Mesendoderm (in vitro differentiated cells): Measurements from ENCODE around the gene NAIP. TPM values are rescaled to one million over a fixed set of nuclear protein-coding genes. Genes with fewer than 3 reads are reported as not detected.
"Not testable (repeated sequence)": the region's sequence is repeated elsewhere in the genome, so short reads cannot be mapped to it uniquely, and the experiment has no call there.

Source experiments
- DNase-seq: peaks from one replicate; pipeline ENCODE4 v3.0.0; 2013
- H2AK5ac ChIP-seq: 2 replicates; pipeline ENCODE4 v1.6.1; 2013; ENCODE audit warnings: low read length, inconsistent platforms
- H2BK120ac ChIP-seq: 2 replicates; pipeline ENCODE4 v1.6.1; 2013; ENCODE audit warnings: low read depth, mild to moderate bottlenecking, low read length, moderate library complexity, mixed read lengths
- H2BK15ac ChIP-seq: replicated peaks from 2 replicates; pipeline ENCODE4 v1.6.1; 2013; ENCODE audit warnings: low read depth, mild to moderate bottlenecking, moderate library complexity
- H2BK5ac ChIP-seq: 2 replicates; pipeline ENCODE4 v1.6.1; 2013; ENCODE audit warnings: low read length, inconsistent platforms
- H3K18ac ChIP-seq: 2 replicates; pipeline ENCODE4 v1.6.1; 2013; ENCODE audit warnings: mild to moderate bottlenecking, low read length, mixed read lengths
- H3K23ac ChIP-seq: one replicate; pipeline ENCODE4 v1.6.1; 2013; ENCODE audit warnings: low read length
- H3K27ac ChIP-seq: 2 replicates; pipeline ENCODE4 v1.5.1; 2013; ENCODE audit warnings: low read depth, mild to moderate bottlenecking, inconsistent platforms, low read length, moderate library complexity
- H3K27me3 ChIP-seq: 2 replicates; pipeline ENCODE4 v1.6.1; 2013; ENCODE audit warnings: low read length, control low read depth, mild to moderate bottlenecking, inconsistent platforms; ENCODE audit not compliant: insufficient read depth, poor library complexity
- H3K36me3 ChIP-seq: 2 replicates; pipeline ENCODE4 v1.6.1; 2013; ENCODE audit warnings: low read length, inconsistent platforms; ENCODE audit not compliant: control insufficient read depth, insufficient read depth
- H3K4ac ChIP-seq: one replicate; pipeline ENCODE4 v1.6.1; 2013; ENCODE audit warnings: low read depth, mild to moderate bottlenecking, low read length, moderate library complexity
- H3K4me1 ChIP-seq: 2 replicates; pipeline ENCODE4 v1.6.1; 2013; ENCODE audit warnings: low read depth, low read length, inconsistent platforms; ENCODE audit not compliant: control insufficient read depth
- H3K4me2 ChIP-seq: 2 replicates; pipeline ENCODE4 v1.6.1; 2013; ENCODE audit warnings: low read length
- H3K4me3 ChIP-seq: 2 replicates; pipeline ENCODE4 v1.5.1; 2013; ENCODE audit warnings: mild to moderate bottlenecking, low read length
- H3K56ac ChIP-seq: one replicate; pipeline ENCODE4 v1.6.1; 2013; ENCODE audit warnings: low read length
- H3K79me1 ChIP-seq: 2 replicates; pipeline ENCODE4 v1.6.1; 2013; ENCODE audit warnings: low read length, inconsistent platforms
- H3K79me2 ChIP-seq: 2 replicates; pipeline ENCODE4 v1.6.1; 2013; ENCODE audit warnings: mild to moderate bottlenecking, low read length; ENCODE audit not compliant: control insufficient read depth, insufficient read depth
- H3K9ac ChIP-seq: 2 replicates; pipeline ENCODE4 v1.6.1; 2013; ENCODE audit warnings: low read length, inconsistent platforms
- H4K5ac ChIP-seq: one replicate; pipeline ENCODE4 v1.6.1; 2013; ENCODE audit warnings: low read length
- H4K8ac ChIP-seq: one replicate; pipeline ENCODE4 v1.6.1; 2013; ENCODE audit warnings: low read depth, mild to moderate bottlenecking, control low read depth, low read length, moderate library complexity
- WGBS: extraction: QIAGEN DNeasy Blood & Tissue Kit; methylation state at CpG from one replicate; pipeline ENCODE4 v1.1.7; 2013; ENCODE audit warnings: low lambda C conversion rate, missing lambda C conversion rate; ENCODE audit not compliant: insufficient coverage; ENCODE audit errors: extremely low coverage; 5-methylcytosine and 5-hydroxymethylcytosine counted together
- polyA plus RNA-seq, 2 experiments: library from polyadenylated mRNA; stranded (reverse); fragments of 200-250 nt; gene quantifications; one replicate each; pipeline ENCODE4 v1.2.3, GENCODE V29; 2013

The NAIP gene, protein sequence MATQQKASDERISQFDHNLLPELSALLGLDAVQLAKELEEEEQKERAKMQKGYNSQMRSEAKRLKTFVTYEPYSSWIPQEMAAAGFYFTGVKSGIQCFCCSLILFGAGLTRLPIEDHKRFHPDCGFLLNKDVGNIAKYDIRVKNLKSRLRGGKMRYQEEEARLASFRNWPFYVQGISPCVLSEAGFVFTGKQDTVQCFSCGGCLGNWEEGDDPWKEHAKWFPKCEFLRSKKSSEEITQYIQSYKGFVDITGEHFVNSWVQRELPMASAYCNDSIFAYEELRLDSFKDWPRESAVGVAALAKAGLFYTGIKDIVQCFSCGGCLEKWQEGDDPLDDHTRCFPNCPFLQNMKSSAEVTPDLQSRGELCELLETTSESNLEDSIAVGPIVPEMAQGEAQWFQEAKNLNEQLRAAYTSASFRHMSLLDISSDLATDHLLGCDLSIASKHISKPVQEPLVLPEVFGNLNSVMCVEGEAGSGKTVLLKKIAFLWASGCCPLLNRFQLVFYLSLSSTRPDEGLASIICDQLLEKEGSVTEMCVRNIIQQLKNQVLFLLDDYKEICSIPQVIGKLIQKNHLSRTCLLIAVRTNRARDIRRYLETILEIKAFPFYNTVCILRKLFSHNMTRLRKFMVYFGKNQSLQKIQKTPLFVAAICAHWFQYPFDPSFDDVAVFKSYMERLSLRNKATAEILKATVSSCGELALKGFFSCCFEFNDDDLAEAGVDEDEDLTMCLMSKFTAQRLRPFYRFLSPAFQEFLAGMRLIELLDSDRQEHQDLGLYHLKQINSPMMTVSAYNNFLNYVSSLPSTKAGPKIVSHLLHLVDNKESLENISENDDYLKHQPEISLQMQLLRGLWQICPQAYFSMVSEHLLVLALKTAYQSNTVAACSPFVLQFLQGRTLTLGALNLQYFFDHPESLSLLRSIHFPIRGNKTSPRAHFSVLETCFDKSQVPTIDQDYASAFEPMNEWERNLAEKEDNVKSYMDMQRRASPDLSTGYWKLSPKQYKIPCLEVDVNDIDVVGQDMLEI (N-terminal part only)
- polyA plus RNA-seq (2013, experiment 1 of 2), result 1.5 TPM
- 1.3 TPM for polyA plus RNA-seq (2013, experiment 2 of 2)

DNA sequence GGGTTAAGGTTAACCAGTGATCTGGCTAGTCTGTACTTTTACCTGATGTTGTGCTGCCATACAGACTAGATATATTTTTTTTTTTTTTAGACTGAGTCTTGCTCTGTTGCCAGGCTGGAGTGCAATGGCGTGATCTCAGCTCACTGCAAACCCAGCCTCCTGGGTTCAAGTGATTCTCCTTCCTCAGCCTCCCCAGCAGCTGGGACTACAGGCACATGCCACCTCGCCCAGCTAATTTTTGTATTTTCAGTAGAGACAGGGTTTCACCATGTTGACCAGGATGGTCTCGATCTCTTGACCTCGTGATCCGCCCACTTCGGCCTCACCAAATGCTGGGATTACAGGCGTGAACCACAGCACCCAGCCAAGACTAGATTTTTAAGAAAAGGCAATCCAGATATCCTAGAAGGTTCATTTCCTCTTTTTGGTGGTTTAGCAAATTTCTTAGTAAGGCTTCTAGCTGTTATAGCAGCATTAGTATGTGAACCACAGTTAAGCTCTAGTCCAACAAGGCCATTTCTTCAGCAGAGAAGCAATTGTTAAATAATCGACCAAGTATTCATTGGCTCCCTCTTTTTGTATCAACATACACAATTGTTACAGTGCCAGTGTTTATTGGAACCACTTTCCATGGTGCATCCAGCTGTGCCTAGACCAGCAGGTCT is at the start of gene NAIP:
Gene NAIP, minus strand, starts transcription at position 51 of the 665 bp plus-strand sequence. CDS start 12,424 bp downstream, outside the sequence.
- H3K79me1 ChIP-seq, result not testable (repeated sequence)

DNA sequence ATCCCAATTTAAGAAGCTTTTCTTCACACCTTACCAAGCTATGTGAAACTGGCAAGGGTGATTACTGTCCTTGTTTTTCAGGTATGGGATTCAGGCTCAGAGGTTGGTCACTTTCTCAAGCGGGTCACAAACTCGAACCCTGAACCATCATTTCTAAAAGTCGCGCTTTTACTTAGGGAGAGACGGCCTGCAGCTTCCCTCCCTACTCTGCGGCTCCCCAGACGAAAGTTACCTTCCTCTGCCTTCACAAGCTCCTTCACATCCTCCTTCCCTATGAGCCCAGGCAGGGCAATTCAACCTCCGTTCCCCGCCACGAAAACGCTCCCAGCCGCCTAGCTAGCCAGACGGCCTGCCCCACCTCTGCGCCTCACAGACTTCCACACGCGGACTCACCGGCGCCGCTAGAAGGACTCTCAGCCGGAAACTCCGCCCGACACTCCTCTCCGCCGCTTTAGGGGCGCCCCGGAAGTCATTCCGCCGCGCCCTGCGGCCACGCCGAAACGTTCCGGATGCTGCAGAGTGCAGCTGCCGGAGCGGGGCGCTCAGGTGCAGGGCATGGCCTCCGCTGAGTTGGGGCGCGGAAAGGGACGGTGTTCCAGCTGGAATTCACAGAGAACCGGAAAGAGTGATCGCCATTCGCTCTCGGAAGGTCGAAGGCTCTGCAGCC is 42.3 kb upstream of the NAIP start, which contains the start of gene GTF2H2:
Gene GTF2H2, minus strand, starts transcription at position 415 of the 667 bp plus-strand sequence. CDS start 4,913 bp downstream, outside the sequence.
- H4K8ac ChIP-seq, H3K23ac ChIP-seq, H3K56ac ChIP-seq, H2BK120ac ChIP-seq, H3K27ac ChIP-seq, H2BK5ac ChIP-seq, H3K4ac ChIP-seq, H3K79me2 ChIP-seq, H2BK15ac ChIP-seq, H3K9ac ChIP-seq, H3K18ac ChIP-seq, H2AK5ac ChIP-seq, H3K36me3 ChIP-seq, H3K79me1 ChIP-seq, H4K5ac ChIP-seq, H3K27me3 ChIP-seq, DNase-seq, H3K4me3 ChIP-seq, H3K4me1 ChIP-seq, H3K4me2 ChIP-seq: not testable (repeated sequence)
- WGBS, result no CpG with 5 or more reads among the region's 46 CpGs

More for the DNA sequence above, at the start of gene NAIP:
- H3K56ac ChIP-seq, DNase-seq, H2BK5ac ChIP-seq, H3K4ac ChIP-seq, H3K4me1 ChIP-seq, H3K79me2 ChIP-seq, H3K9ac ChIP-seq, H3K23ac ChIP-seq, H3K36me3 ChIP-seq, H2AK5ac ChIP-seq, H3K18ac ChIP-seq, H3K27ac ChIP-seq, H2BK15ac ChIP-seq, H3K4me3 ChIP-seq, H2BK120ac ChIP-seq, H4K8ac ChIP-seq, H4K5ac ChIP-seq, H3K4me2 ChIP-seq, H3K27me3 ChIP-seq: not testable (repeated sequence)
- WGBS, result no CpG with 5 or more reads among the region's 8 CpGs

- WGBS, result no CpG with 5 or more reads among the region's 1 CpG
- H3K23ac ChIP-seq, H2BK120ac ChIP-seq, H4K8ac ChIP-seq, H3K56ac ChIP-seq, H2BK15ac ChIP-seq, H3K4me2 ChIP-seq, H3K4ac ChIP-seq, H3K79me2 ChIP-seq, H3K27me3 ChIP-seq, H3K27ac ChIP-seq, H2AK5ac ChIP-seq, H3K79me1 ChIP-seq, H3K4me1 ChIP-seq, H3K18ac ChIP-seq, DNase-seq, H4K5ac ChIP-seq, H3K4me3 ChIP-seq, H3K36me3 ChIP-seq, H2BK5ac ChIP-seq, H3K9ac ChIP-seq: not testable (repeated sequence)
Observed at GRCh38 chr5:71061322-71061721, 36.2 kb upstream of the NAIP start.

- not testable (repeated sequence) for H4K8ac ChIP-seq, H3K9ac ChIP-seq, DNase-seq, H3K56ac ChIP-seq, H3K18ac ChIP-seq, H3K4ac ChIP-seq, H2BK15ac ChIP-seq, H2BK120ac ChIP-seq, H3K79me1 ChIP-seq, H3K27me3 ChIP-seq, H4K5ac ChIP-seq, H3K23ac ChIP-seq, H3K4me2 ChIP-seq, H3K27ac ChIP-seq, H3K36me3 ChIP-seq, H3K4me3 ChIP-seq, H2BK5ac ChIP-seq, H3K4me1 ChIP-seq, H2AK5ac ChIP-seq, H3K79me2 ChIP-seq
- WGBS, result no CpG with 5 or more reads among the region's 3 CpGs
Observed at GRCh38 chr5:71059426-71059825, 34.3 kb upstream of the NAIP start.

DNA sequence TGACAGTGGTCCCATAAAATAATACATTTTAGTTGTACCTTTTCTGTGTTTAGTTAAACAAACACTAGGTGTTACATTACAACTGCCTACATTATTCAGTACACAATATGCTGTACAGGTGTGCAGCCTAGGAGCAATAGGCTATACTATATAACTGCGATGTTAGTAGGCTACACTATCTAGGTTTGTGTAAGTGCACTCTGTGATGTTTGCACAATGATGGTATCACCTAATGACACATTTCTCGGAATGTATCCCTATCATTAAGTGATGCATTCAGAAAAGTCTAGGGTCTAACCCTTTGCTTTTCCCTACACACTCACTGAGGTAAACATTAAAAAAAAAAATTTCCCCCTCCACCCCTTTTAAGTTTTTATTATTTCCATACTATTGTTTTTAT is 19.7 kb upstream of the NAIP start:
- not testable (repeated sequence) for H3K4me3 ChIP-seq, H3K79me2 ChIP-seq, H3K56ac ChIP-seq, H3K9ac ChIP-seq, H4K8ac ChIP-seq, H2BK120ac ChIP-seq, H3K36me3 ChIP-seq, H3K18ac ChIP-seq, DNase-seq, H3K27ac ChIP-seq, H3K4ac ChIP-seq, H3K23ac ChIP-seq, H3K4me1 ChIP-seq, H2BK5ac ChIP-seq, H3K27me3 ChIP-seq, H4K5ac ChIP-seq, H2BK15ac ChIP-seq, H2AK5ac ChIP-seq, H3K4me2 ChIP-seq, H3K79me1 ChIP-seq
- WGBS, result no CpG with 5 or more reads among the region's 2 CpGs
